Measurements from ENCODE around the gene TNNI2. TPM values are rescaled to one million over a fixed set of nuclear protein-coding genes. Genes with fewer than 3 reads are reported as not detected.
"Not testable (repeated sequence)": the region's sequence is repeated elsewhere in the genome, so short reads cannot be mapped to it uniquely, and the experiment has no call there.

TNNI2 gene
- total and polyA plus RNA-seq, 2 experiments from 2014 or later, result 0.73 to 5.5 TPM

DNA sequence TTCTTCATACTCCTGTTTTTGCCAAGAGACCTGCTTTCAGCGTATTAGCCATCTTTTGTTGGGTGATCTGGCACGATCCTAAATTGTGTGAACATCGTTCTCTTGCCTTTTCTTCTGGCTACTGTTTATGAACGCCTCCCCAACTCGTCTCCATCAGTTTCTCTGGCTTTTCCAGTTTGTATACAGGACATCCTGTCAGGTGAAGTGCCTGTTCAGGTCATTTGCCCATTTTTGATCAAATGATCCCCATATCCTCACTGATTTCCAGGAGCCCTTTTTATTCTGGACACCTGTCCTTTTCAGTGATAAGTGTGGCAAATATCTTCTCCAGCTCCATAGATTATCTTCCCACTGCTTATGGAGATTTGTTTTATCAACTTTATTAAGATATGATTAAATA is 26.5 kb upstream of the TNNI2 start:
- Histone ChIP-seq H3K36me3 (replicated peaks; ENCODE audit: insufficient read depth, low read depth) (no peaks in the 10 kb centered on the region), H3K9me2 (replicated peaks; ENCODE audit: insufficient read depth) (no peaks in the 10 kb centered on the region), H3K4me3 (no peak overlapping the region), H2AFZ (no peak overlapping the region), H3K27me3 (no peaks in the 10 kb centered on the region), H3K79me2 (no peaks in the 10 kb centered on the region), H3K4me2 (no peak overlapping the region), H3K9me3 (ENCODE audit: low read depth) (no peaks in the 10 kb centered on the region), H3K4me1 (ENCODE audit: insufficient read depth) (peaks cover 6% of the 10 kb centered on the region), H3K27ac (no peak overlapping the region), H4K20me1 (ENCODE audit: insufficient read depth, poor library complexity, severe bottlenecking) (no peaks in the 10 kb centered on the region)
- 86% methylated on average over 5 of the region's 5 CpGs for WGBS (ENCODE audit: low lambda C conversion rate, missing lambda C conversion rate)
- no peak for DNase-seq (ENCODE audit: low spot score)
- TF ChIP-seq EZH2 (IDR thresholded peaks at IDR 0.05; ENCODE audit: borderline replicate concordance) (no peak), EZH2phosphoT487 (IDR thresholded peaks at IDR 0.05; ENCODE audit: low read depth, severe bottlenecking, unreplicated experiment) (no peak)
- TF ChIP-seq, protein P1, sequence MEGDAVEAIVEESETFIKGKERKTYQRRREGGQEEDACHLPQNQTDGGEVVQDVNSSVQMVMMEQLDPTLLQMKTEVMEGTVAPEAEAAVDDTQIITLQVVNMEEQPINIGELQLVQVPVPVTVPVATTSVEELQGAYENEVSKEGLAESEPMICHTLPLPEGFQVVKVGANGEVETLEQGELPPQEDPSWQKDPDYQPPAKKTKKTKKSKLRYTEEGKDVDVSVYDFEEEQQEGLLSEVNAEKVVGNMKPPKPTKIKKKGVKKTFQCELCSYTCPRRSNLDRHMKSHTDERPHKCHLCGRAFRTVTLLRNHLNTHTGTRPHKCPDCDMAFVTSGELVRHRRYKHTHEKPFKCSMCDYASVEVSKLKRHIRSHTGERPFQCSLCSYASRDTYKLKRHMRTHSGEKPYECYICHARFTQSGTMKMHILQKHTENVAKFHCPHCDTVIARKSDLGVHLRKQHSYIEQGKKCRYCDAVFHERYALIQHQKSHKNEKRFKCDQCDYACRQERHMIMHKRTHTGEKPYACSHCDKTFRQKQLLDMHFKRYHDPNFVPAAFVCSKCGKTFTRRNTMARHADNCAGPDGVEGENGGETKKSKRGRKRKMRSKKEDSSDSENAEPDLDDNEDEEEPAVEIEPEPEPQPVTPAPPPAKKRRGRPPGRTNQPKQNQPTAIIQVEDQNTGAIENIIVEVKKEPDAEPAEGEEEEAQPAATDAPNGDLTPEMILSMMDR (IDR thresholded peaks at IDR 0.05; ENCODE audit: poor library complexity), result no peak

DNA sequence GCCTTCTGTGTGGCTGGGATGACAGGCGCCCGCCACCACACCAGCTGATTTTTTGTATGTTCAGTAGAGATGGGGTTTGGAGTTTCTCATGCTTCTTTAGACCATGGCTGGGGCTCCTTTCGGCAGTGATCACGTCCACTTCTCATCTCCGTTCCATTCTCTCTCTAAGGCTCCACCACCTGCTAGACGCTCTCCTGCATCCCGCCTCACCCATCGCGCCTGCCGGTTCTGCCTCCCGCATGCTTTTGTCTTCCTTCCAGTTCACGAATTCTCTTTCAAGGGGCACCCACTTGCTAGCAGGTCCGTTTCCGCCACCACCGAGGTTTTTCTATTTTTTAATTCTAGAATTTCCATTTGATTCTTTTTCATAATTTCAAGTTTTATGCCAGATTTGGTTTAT is 26.0 kb upstream of the TNNI2 start:
- Histone ChIP-seq H3K4me3 (no peak overlapping the region), H2AFZ (no peak overlapping the region), H3K9me3 (ENCODE audit: low read depth) (no peaks in the 10 kb centered on the region), H3K4me2 (no peak overlapping the region), H4K20me1 (ENCODE audit: insufficient read depth, poor library complexity, severe bottlenecking) (no peaks in the 10 kb centered on the region), H3K9me2 (replicated peaks; ENCODE audit: insufficient read depth) (no peaks in the 10 kb centered on the region), H3K27ac (no peak overlapping the region), H3K27me3 (no peaks in the 10 kb centered on the region), H3K4me1 (ENCODE audit: insufficient read depth) (peaks cover 1% of the 10 kb centered on the region), H3K79me2 (no peaks in the 10 kb centered on the region), H3K36me3 (replicated peaks; ENCODE audit: insufficient read depth, low read depth) (no peaks in the 10 kb centered on the region)
- TF ChIP-seq EZH2 (IDR thresholded peaks at IDR 0.05; ENCODE audit: borderline replicate concordance), result no peak
- TF ChIP-seq, protein P1 (IDR thresholded peaks at IDR 0.05; ENCODE audit: poor library complexity), result no peak
- no peak for TF ChIP-seq EZH2phosphoT487 (IDR thresholded peaks at IDR 0.05; ENCODE audit: low read depth, severe bottlenecking, unreplicated experiment)
- DNase-seq (ENCODE audit: low spot score), result no peak
- WGBS (ENCODE audit: low lambda C conversion rate, missing lambda C conversion rate), result 89% methylated on average over 15 of the region's 15 CpGs

DNA sequence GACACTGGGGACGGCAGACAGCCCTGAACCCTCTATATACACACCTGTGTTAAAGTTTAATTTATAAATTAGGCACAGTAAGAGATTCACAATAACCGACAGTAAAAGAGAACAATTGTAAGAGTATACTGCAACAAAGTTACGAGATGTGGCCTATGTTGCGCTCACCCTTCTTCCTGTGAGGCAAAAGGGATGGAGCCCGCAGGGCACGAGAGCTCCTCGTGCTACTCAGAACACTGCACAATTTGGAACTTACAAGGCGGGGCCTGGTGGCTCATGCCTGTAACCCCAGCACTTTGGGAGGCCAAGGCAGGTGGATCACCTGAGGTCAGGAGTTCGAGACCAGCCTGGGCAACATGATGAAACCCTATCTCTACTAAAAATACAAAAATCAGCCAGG is 25.4 kb upstream of the TNNI2 start:
- not testable (repeated sequence) for H3K9me2 ChIP-seq (replicated peaks; ENCODE audit: insufficient read depth); H3K36me3 ChIP-seq (replicated peaks; ENCODE audit: insufficient read depth, low read depth); H3K27me3 ChIP-seq; H2AFZ ChIP-seq; H3K4me1 ChIP-seq (ENCODE audit: insufficient read depth); H3K79me2 ChIP-seq; H3K4me2 ChIP-seq; H3K27ac ChIP-seq; H3K4me3 ChIP-seq; H3K9me3 ChIP-seq (ENCODE audit: low read depth); DNase-seq (ENCODE audit: low spot score); H4K20me1 ChIP-seq (ENCODE audit: insufficient read depth, poor library complexity, severe bottlenecking)
- 91% methylated on average over 9 of the region's 9 CpGs for WGBS (ENCODE audit: low lambda C conversion rate, missing lambda C conversion rate)

DNA sequence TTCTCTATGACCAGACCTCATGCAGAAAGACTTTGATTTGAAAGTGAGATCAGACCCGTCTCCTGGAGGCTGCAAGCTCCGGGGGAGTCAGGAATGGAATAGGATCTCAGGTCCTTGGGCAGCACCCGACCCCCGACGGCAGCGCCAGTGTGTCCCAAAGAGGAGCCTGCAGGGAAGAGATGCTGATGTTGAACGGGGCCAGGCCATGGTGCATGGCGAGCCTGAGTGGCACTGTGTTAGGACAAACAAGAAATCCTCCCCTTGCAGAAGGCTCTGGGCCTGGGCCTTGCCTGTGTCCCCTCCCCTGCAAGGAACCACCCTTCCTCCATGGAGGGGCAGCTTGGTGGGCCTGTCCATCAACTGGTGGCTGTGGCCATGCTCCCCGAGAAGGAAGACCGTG is 24.1 kb upstream of the TNNI2 start:
- no peak overlapping the region for H3K4me3 ChIP-seq
- no peak overlapping the region for H3K4me2 ChIP-seq
- no peaks in the 10 kb centered on the region for H4K20me1 ChIP-seq (ENCODE audit: insufficient read depth, poor library complexity, severe bottlenecking)
- 90% methylated on average over 10 of the region's 10 CpGs for WGBS (ENCODE audit: low lambda C conversion rate, missing lambda C conversion rate)
- no peak overlapping the region for H2AFZ ChIP-seq
- no peak for DNase-seq (ENCODE audit: low spot score)
- no peaks in the 10 kb centered on the region for H3K9me2 ChIP-seq (replicated peaks; ENCODE audit: insufficient read depth)
- H3K27ac ChIP-seq, result no peak overlapping the region
- no peaks in the 10 kb centered on the region for H3K4me1 ChIP-seq (ENCODE audit: insufficient read depth)
- H3K9me3 ChIP-seq (ENCODE audit: low read depth), result no peaks in the 10 kb centered on the region
- no peaks in the 10 kb centered on the region for H3K27me3 ChIP-seq
- no peaks in the 10 kb centered on the region for H3K36me3 ChIP-seq (replicated peaks; ENCODE audit: insufficient read depth, low read depth)
- H3K79me2 ChIP-seq, result no peaks in the 10 kb centered on the region
- TF ChIP-seq EZH2 (IDR thresholded peaks at IDR 0.05; ENCODE audit: borderline replicate concordance) (no peak), EZH2phosphoT487 (IDR thresholded peaks at IDR 0.05; ENCODE audit: low read depth, severe bottlenecking, unreplicated experiment) (no peak)
- TF ChIP-seq, protein P1 (IDR thresholded peaks at IDR 0.05; ENCODE audit: poor library complexity), result no peak

Data from hepatocyte (in vitro differentiated cells).